Fibroblast of mammary gland (primary cell): ENCODE measurements around the gene UBE2C.

Experiments used
- DNase-seq: peaks from one replicate; pipeline ENCODE4 v3.0.0-alpha.2; 2010; ENCODE audit warnings: low read depth
- H3K4me3 ChIP-seq: 2 replicates; pipeline ENCODE4 v1.5.1; 2011; ENCODE audit warnings: low read depth, mild to moderate bottlenecking, low read length, moderate library complexity; ENCODE audit not compliant: control insufficient read depth
- CTCF ChIP-seq: conservative IDR thresholded peaks from 2 replicates; pipeline ENCODE4 v1.5.1; 2011; ENCODE audit warnings: low read depth, low read length, inconsistent platforms; ENCODE audit not compliant: control insufficient read depth, insufficient read depth

UBE2C gene

GRCh38 chr20:45848969-45849582 lies 36.6 kb downstream of the UBE2C start:
- no peak for DNase-seq
- H3K4me3 ChIP-seq = no peak overlapping the region
- TF ChIP-seq CTCF = no peak

- H3K4me3 ChIP-seq = no peak overlapping the region
- no peak for TF ChIP-seq CTCF
- no peak for DNase-seq
Observed at GRCh38 chr20:45850238-45850637, 37.8 kb downstream of the UBE2C start.

- TF ChIP-seq CTCF = no peak
- no peak for DNase-seq
- no peak overlapping the region for H3K4me3 ChIP-seq
Observed at GRCh38 chr20:45850926-45851325, 38.5 kb downstream of the UBE2C start.

- no peak overlapping the region for H3K4me3 ChIP-seq
- no peak for DNase-seq
- no peak for TF ChIP-seq CTCF
Observed at GRCh38 chr20:45851501-45851900, 39.1 kb downstream of the UBE2C start.

GRCh38 chr20:45852326-45852725 lies 39.9 kb downstream of the UBE2C start:
- no peak overlapping the region for H3K4me3 ChIP-seq
- TF ChIP-seq CTCF = no peak
- no peak for DNase-seq

GRCh38 chr20:45853484-45853883 lies 41.0 kb downstream of the UBE2C start:
- DNase-seq = no peak
- no peak overlapping the region for H3K4me3 ChIP-seq
- TF ChIP-seq CTCF = no peak

GRCh38 chr20:45857114-45857881 lies 44.9 kb downstream of the UBE2C start, which contains the start of the genes ACOT8 and ZSWIM3:
Gene ACOT8, minus strand, starts transcription at chr20:45857392. Its CDS starts 77 bp downstream, at chr20:45857315.
Gene ZSWIM3, plus strand, starts transcription at chr20:45857614. Its CDS starts 212 bp downstream, at chr20:45857826.
- TF ChIP-seq CTCF = no peak
- H3K4me3 ChIP-seq = peak within 1 kb of the TSS; percentile 87
- DNase-seq = peak; percentile 100
